ENCODE data around the gene GNAQ. TPM values are rescaled to one million over a fixed set of nuclear protein-coding genes. Genes with fewer than 3 reads are reported as not detected.

The GNAQ gene
- total and polyA plus RNA-seq, 4 donors: 6.8 to 19.6 (median 12.6) TPM

- TF ChIP-seq, protein P1, sequence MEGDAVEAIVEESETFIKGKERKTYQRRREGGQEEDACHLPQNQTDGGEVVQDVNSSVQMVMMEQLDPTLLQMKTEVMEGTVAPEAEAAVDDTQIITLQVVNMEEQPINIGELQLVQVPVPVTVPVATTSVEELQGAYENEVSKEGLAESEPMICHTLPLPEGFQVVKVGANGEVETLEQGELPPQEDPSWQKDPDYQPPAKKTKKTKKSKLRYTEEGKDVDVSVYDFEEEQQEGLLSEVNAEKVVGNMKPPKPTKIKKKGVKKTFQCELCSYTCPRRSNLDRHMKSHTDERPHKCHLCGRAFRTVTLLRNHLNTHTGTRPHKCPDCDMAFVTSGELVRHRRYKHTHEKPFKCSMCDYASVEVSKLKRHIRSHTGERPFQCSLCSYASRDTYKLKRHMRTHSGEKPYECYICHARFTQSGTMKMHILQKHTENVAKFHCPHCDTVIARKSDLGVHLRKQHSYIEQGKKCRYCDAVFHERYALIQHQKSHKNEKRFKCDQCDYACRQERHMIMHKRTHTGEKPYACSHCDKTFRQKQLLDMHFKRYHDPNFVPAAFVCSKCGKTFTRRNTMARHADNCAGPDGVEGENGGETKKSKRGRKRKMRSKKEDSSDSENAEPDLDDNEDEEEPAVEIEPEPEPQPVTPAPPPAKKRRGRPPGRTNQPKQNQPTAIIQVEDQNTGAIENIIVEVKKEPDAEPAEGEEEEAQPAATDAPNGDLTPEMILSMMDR (IDR thresholded peaks at IDR 0.05; ENCODE audit: low read depth, low read length, missing input control): no peak
- TF ChIP-seq YY1 (IDR thresholded peaks at IDR 0.05) (no peak), RXRA (IDR thresholded peaks at IDR 0.05) (no peak), FOXA2 (IDR thresholded peaks at IDR 0.05) (no peak), TAF1 (conservative IDR thresholded peaks at IDR 0.05) (no peak), JUND (IDR thresholded peaks at IDR 0.05) (no peak), HNF4A (conservative IDR thresholded peaks at IDR 0.05) (no peak), HNF4G (IDR thresholded peaks at IDR 0.05) (no peak), FOXA1 (IDR thresholded peaks at IDR 0.05) (no peak)
- TF ChIP-seq, protein P2, sequence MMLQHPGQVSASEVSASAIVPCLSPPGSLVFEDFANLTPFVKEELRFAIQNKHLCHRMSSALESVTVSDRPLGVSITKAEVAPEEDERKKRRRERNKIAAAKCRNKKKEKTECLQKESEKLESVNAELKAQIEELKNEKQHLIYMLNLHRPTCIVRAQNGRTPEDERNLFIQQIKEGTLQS (IDR thresholded peaks at IDR 0.05): no peak
Observed at GRCh38 chr9:77826116-77826515, 205.5 kb downstream of the GNAQ start (continued).

DNA sequence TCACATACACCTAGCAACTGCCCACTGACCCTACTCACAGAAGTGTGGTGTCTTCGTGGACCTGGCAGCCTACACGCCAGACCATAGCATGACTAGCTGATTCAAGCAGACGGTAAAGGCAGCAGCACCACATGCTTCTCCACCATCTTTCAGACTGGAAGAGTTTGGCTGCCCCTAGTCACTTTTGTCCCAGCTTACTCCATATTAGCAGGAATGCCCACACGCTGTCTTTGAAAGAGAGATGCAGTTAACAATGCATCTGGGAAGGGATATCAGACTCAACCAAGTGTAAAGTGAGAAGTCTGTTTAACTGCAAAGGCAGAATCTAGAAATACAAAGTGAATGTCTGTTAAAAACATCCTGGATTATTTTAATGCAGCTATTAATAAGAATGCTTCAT is 206.2 kb downstream of the GNAQ start:
- WGBS: 98% methylated on average over 4 of the region's 4 CpGs
- H3K9me3 ChIP-seq (ENCODE audit: control insufficient read depth in 4 of 4, low read length in 3 of 4): no peaks in the 10 kb centered on the region
- no peak overlapping the region for H3K27ac ChIP-seq (ENCODE audit: low read depth in 1 of 2, low read length in 2 of 2)
- no peak overlapping the region for H3K9ac ChIP-seq (ENCODE audit: low read depth in 1 of 2, low read length in 2 of 2)
- DNase-seq (ENCODE audit: low spot score): no peak
- no peak overlapping the region for H3K4me3 ChIP-seq (ENCODE audit: low read depth in 1 of 3, low read length in 3 of 3)
- H3K4me1 ChIP-seq (ENCODE audit: control insufficient read depth in 4 of 4, insufficient read depth in 4 of 4, low read length in 3 of 4): no peaks in the 10 kb centered on the region
- TF ChIP-seq RXRA (IDR thresholded peaks at IDR 0.05): no peak
- no peak for TF ChIP-seq YY1 (IDR thresholded peaks at IDR 0.05)
- TF ChIP-seq, protein P2 (IDR thresholded peaks at IDR 0.05): no peak
- TF ChIP-seq, protein P1 (IDR thresholded peaks at IDR 0.05; ENCODE audit: low read depth, low read length, missing input control): no peak
- no peak for TF ChIP-seq FOXA2 (IDR thresholded peaks at IDR 0.05)
- TF ChIP-seq, protein P3, sequence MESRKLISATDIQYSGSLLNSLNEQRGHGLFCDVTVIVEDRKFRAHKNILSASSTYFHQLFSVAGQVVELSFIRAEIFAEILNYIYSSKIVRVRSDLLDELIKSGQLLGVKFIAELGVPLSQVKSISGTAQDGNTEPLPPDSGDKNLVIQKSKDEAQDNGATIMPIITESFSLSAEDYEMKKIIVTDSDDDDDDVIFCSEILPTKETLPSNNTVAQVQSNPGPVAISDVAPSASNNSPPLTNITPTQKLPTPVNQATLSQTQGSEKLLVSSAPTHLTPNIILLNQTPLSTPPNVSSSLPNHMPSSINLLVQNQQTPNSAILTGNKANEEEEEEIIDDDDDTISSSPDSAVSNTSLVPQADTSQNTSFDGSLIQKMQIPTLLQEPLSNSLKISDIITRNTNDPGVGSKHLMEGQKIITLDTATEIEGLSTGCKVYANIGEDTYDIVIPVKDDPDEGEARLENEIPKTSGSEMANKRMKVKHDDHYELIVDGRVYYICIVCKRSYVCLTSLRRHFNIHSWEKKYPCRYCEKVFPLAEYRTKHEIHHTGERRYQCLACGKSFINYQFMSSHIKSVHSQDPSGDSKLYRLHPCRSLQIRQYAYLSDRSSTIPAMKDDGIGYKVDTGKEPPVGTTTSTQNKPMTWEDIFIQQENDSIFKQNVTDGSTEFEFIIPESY (IDR thresholded peaks at IDR 0.05): no peak
- TF ChIP-seq JUND (IDR thresholded peaks at IDR 0.05): no peak
- TF ChIP-seq GABPA (IDR thresholded peaks at IDR 0.05 in 1 of 2, conservative IDR thresholded peaks at IDR 0.05 in 1 of 2): no peak
- TF ChIP-seq HNF4A (conservative IDR thresholded peaks at IDR 0.05): no peak
- no peak for TF ChIP-seq HNF4G (IDR thresholded peaks at IDR 0.05)
- TF ChIP-seq NR2F2 (IDR thresholded peaks at IDR 0.05): no peak
- TF ChIP-seq RAD21 (IDR thresholded peaks at IDR 0.05): no peak
- no peak for TF ChIP-seq SP1 (IDR thresholded peaks at IDR 0.05)
- no peak for TF ChIP-seq EGR1 (IDR thresholded peaks at IDR 0.05; ENCODE audit: low read depth in 2 of 2)
- no peaks in the 10 kb centered on the region for H3K36me3 ChIP-seq (ENCODE audit: control insufficient read depth in 4 of 4, insufficient read depth in 3 of 4, low read depth in 1 of 4, low read length in 3 of 4)
- H3K27me3 ChIP-seq (ENCODE audit: control insufficient read depth in 4 of 4, insufficient read depth in 4 of 4, low read length in 3 of 4): no peaks in the 10 kb centered on the region
